RPMI7951 (cell line): Measurements from ENCODE around the gene ANKRD44. TPM values are rescaled to one million over a fixed set of nuclear protein-coding genes. Genes with fewer than 3 reads are reported as not detected.

ENCODE experiments used
- DNase-seq: peaks from one replicate; pipeline ENCODE4 v3.0.0-alpha.2; 2012; ENCODE audit warnings: low read depth
- total RNA-seq: library from RNA; depleted of rRNA; stranded (reverse); fragments of >200 nt; shearing (Covaris generic); gene quantifications from 2 replicates; pipeline ENCODE4 v1.2.3, GENCODE V29; 2014

Gene ANKRD44
- total RNA-seq, 1 experiment from 2014 or later: 11.3 TPM

GRCh38 chr2:197113275-197113711 is 197.3 kb downstream of the ANKRD44 start:
- DNase-seq: peak; percentile 33

- DNase-seq: no peak
Observed at GRCh38 chr2:197109326-197109725, 201.3 kb downstream of the ANKRD44 start.

GRCh38 chr2:197108758-197109157 is 201.8 kb downstream of the ANKRD44 start:
- peak; percentile 97 for DNase-seq

- peak; percentile 79 for DNase-seq
Observed at GRCh38 chr2:197107291-197108269, 203.0 kb downstream of the ANKRD44 start.

- DNase-seq: no peak
Observed at GRCh38 chr2:197103363-197103762, 207.2 kb downstream of the ANKRD44 start.

- DNase-seq: no peak
Observed at GRCh38 chr2:197102231-197102630, 208.3 kb downstream of the ANKRD44 start.

- no peak for DNase-seq
Observed at GRCh38 chr2:197101519-197101918, 209.1 kb downstream of the ANKRD44 start.

GRCh38 chr2:197097578-197098366 is 212.8 kb downstream of the ANKRD44 start:
- peak; percentile 56 for DNase-seq

GRCh38 chr2:197096649-197097048 is 213.9 kb downstream of the ANKRD44 start:
- no peak for DNase-seq

GRCh38 chr2:197092431-197092830 is 218.1 kb downstream of the ANKRD44 start:
- peak; percentile 79 for DNase-seq

- DNase-seq: peak; percentile 59
Observed at GRCh38 chr2:197090742-197091367, 219.7 kb downstream of the ANKRD44 start.

GRCh38 chr2:197089655-197090054 is 220.9 kb downstream of the ANKRD44 start:
- no peak for DNase-seq

- DNase-seq: peak; percentile 64
Observed at GRCh38 chr2:197088694-197089093, 221.9 kb downstream of the ANKRD44 start.

- no peak for DNase-seq
Observed at GRCh38 chr2:197086500-197086899, 224.1 kb downstream of the ANKRD44 start.

GRCh38 chr2:197085665-197086064 is 224.9 kb downstream of the ANKRD44 start:
- no peak for DNase-seq

GRCh38 chr2:197081294-197081693 is 229.3 kb downstream of the ANKRD44 start:
- DNase-seq: no peak

- no peak for DNase-seq
Observed at GRCh38 chr2:197080578-197081216, 229.9 kb downstream of the ANKRD44 start.

GRCh38 chr2:197079832-197080555 is 230.6 kb downstream of the ANKRD44 start:
- DNase-seq: peak; percentile 59

GRCh38 chr2:197079414-197079813 is 231.2 kb downstream of the ANKRD44 start:
- DNase-seq: peak; percentile 10

GRCh38 chr2:197078535-197078934 is 232.0 kb downstream of the ANKRD44 start:
- no peak for DNase-seq

GRCh38 chr2:197077336-197077735 is 233.2 kb downstream of the ANKRD44 start:
- no peak for DNase-seq
